22Rv1 (cell line): ENCODE results near the gene ADCY9.

Source experiments
- CTCF ChIP-seq: fragments of 450-650 bp; IDR thresholded peaks from 2 replicates; pipeline ENCODE4 v1.5.1; 2017; ENCODE audit warnings: mild to moderate bottlenecking
- ZFX ChIP-seq: fragments of 450-650 bp; IDR thresholded peaks from 2 replicates; pipeline ENCODE4 v1.6.1; 2017; ENCODE audit warnings: antibody characterized with exemption, borderline replicate concordance

GRCh38 chr16:4098501-4098900, 17.7 kb downstream of the ADCY9 start:
- TF ChIP-seq CTCF (no peak), ZFX (no peak)
